Mammary epithelial cell (primary cell): ENCODE measurements around the gene SUPT5H.

ENCODE experiments used
- EZH2 ChIP-seq: IDR thresholded peaks from 2 replicates; pipeline ENCODE4 v1.6.1; 2012; ENCODE audit warnings: low read length, inconsistent platforms, borderline replicate concordance
- TF ChIP-seq, protein P1 (sequence below), 2 donors: IDR thresholded peaks in 1 of 2; conservative IDR thresholded peaks in 1 of 2; 2 replicates each; pipeline ENCODE4 v1.5.1; 2011 to 2012; ENCODE audit warnings: inconsistent platforms in 2 of 2, low read length in 2 of 2, mild to moderate bottlenecking in 2 of 2, control low read depth in 1 of 2, low read depth in 1 of 2; ENCODE audit not compliant: insufficient read depth in 1 of 2; ENCODE audit errors: extremely low read depth in 1 of 2

DNA sequence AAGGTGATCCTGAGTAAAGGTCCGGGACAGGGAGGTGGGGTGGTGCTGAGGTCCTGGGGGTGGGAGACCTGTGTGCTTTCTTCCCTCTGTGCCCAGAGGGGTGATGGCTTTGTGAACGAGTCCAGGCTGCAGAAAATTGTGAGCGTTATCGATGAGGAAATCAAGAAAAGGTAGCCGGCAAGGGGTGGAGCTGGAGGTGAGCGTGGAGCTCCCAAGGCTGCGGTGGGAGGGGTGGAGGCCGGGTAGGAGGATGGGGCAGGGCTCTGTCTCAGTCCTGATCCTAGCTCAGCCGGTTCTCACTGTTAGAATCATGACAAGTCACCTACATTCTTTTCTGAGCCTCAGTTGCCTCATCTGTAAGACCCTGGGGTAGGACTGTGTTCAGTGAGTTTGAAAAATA lies 73.6 kb downstream of the SUPT5H start:
- TF ChIP-seq, protein P1, sequence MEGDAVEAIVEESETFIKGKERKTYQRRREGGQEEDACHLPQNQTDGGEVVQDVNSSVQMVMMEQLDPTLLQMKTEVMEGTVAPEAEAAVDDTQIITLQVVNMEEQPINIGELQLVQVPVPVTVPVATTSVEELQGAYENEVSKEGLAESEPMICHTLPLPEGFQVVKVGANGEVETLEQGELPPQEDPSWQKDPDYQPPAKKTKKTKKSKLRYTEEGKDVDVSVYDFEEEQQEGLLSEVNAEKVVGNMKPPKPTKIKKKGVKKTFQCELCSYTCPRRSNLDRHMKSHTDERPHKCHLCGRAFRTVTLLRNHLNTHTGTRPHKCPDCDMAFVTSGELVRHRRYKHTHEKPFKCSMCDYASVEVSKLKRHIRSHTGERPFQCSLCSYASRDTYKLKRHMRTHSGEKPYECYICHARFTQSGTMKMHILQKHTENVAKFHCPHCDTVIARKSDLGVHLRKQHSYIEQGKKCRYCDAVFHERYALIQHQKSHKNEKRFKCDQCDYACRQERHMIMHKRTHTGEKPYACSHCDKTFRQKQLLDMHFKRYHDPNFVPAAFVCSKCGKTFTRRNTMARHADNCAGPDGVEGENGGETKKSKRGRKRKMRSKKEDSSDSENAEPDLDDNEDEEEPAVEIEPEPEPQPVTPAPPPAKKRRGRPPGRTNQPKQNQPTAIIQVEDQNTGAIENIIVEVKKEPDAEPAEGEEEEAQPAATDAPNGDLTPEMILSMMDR (conservative IDR thresholded peaks at IDR 0.05 in 1 of 2, IDR thresholded peaks at IDR 0.05 in 1 of 2; ENCODE audit: extremely low read depth in 1 of 2, insufficient read depth in 1 of 2, low read depth in 1 of 2, low read length in 2 of 2) = no peak
- TF ChIP-seq EZH2 = no peak
